ENCODE results near the gene KCNQ1.

KCNQ1 gene

DNA sequence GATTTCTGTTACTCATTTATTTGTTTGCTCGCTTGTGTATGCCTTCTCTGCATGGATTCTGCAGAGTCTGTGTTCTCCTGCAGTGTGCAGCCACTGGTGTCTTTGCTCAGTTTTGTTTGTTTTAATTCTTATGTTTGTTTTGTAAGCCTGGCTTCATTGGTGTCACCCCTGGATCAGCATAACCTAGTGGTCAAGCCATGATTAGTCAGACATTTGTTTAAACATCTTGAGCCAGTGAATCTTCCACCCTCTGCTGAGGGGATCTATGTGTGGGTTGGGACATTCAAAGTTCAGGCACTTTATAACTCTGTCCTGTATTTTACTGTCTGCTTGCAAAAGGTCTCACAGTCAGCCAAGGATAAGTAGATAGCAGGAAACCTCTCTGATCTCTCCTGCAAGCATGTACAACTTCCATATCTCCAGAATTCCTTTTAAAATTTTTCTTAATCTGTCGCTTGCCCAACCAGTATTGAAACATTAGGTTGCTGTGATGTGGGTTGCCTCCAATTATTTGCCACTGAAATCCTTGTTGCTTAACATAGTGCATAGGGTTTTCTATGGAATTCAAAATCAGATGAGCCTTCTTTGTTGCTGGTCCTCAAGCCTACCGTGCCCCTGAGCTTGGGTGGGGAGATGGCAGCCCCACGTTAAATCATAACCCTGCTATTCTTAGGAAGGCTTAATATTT lies 168.2 kb downstream of the KCNQ1 start:
- Histone ChIP-seq H3K4me1 (ENCODE audit: insufficient read depth, low read length, poor library complexity, severe bottlenecking) (no peaks in the 10 kb centered on the region), H3K27me3 (ENCODE audit: insufficient read depth, low read length, poor library complexity, severe bottlenecking) (no peaks in the 10 kb centered on the region), H3K9me2 (replicated peaks; ENCODE audit: low read depth, low read length) (no peaks in the 10 kb centered on the region), H3K9me3 (ENCODE audit: insufficient read depth, low read depth, low read length) (peaks cover 4% of the 10 kb centered on the region; the same call in 1 of the 2 replicates), H4K20me1 (ENCODE audit: insufficient read depth, low read length, poor library complexity, severe bottlenecking) (no peaks in the 10 kb centered on the region), H2AFZ (ENCODE audit: low read length) (no peak overlapping the region), H3F3A (ENCODE audit: low read depth) (no peaks in the 10 kb centered on the region), H3K4me3 (ENCODE audit: low read length, poor library complexity, severe bottlenecking) (no peak overlapping the region), H3K36me3 (ENCODE audit: insufficient read depth, low read length) (no peaks in the 10 kb centered on the region), H3K79me2 (ENCODE audit: insufficient read depth, low read length) (no peaks in the 10 kb centered on the region), H3K4me2 (ENCODE audit: low read depth, low read length, poor library complexity, severe bottlenecking) (no peak overlapping the region), H3K9ac (ENCODE audit: low read depth, low read length, poor library complexity, severe bottlenecking) (no peak overlapping the region)
- no peak for TF ChIP-seq EZH2phosphoT487 (IDR thresholded peaks at IDR 0.05; ENCODE audit: borderline replicate concordance)
- TF ChIP-seq, protein P1, sequence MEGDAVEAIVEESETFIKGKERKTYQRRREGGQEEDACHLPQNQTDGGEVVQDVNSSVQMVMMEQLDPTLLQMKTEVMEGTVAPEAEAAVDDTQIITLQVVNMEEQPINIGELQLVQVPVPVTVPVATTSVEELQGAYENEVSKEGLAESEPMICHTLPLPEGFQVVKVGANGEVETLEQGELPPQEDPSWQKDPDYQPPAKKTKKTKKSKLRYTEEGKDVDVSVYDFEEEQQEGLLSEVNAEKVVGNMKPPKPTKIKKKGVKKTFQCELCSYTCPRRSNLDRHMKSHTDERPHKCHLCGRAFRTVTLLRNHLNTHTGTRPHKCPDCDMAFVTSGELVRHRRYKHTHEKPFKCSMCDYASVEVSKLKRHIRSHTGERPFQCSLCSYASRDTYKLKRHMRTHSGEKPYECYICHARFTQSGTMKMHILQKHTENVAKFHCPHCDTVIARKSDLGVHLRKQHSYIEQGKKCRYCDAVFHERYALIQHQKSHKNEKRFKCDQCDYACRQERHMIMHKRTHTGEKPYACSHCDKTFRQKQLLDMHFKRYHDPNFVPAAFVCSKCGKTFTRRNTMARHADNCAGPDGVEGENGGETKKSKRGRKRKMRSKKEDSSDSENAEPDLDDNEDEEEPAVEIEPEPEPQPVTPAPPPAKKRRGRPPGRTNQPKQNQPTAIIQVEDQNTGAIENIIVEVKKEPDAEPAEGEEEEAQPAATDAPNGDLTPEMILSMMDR (conservative IDR thresholded peaks at IDR 0.05; ENCODE audit: low read length): no peak

DNA sequence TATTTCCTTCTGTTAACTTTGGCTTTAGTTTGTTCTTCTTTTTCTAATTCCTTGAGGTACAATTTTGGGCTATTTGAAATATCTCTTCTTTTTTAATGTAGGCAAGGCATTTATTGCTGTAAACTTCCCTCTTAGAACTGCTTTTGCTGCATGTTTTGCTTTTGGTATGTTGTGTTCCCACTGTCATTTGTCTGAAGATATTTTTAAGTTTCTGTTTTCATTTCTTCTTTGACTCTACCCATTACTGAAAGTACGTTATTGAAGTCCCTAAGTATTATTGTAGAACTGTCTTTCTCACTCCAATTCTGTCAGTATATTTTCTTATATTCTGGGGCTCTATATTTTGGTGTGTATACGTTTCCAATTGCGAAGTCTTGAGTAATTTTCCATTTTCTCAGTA lies 177.1 kb downstream of the KCNQ1 start:
- Histone ChIP-seq H3K4me1 (ENCODE audit: insufficient read depth, low read length, poor library complexity, severe bottlenecking) (peaks cover 14% of the 10 kb centered on the region), H3K9ac (ENCODE audit: low read depth, low read length, poor library complexity, severe bottlenecking) (no peak overlapping the region), H2AFZ (ENCODE audit: low read length) (no peak overlapping the region), H3K9me2 (replicated peaks; ENCODE audit: low read depth, low read length) (no peaks in the 10 kb centered on the region), H3K4me3 (ENCODE audit: low read length, poor library complexity, severe bottlenecking) (no peak overlapping the region), H3K36me3 (ENCODE audit: insufficient read depth, low read length) (no peaks in the 10 kb centered on the region), H3K79me2 (ENCODE audit: insufficient read depth, low read length) (no peaks in the 10 kb centered on the region), H4K20me1 (ENCODE audit: insufficient read depth, low read length, poor library complexity, severe bottlenecking) (no peaks in the 10 kb centered on the region), H3K9me3 (ENCODE audit: insufficient read depth, low read depth, low read length) (no peaks in the 10 kb centered on the region), H3F3A (ENCODE audit: low read depth) (no peaks in the 10 kb centered on the region), H3K27me3 (ENCODE audit: insufficient read depth, low read length, poor library complexity, severe bottlenecking) (no peaks in the 10 kb centered on the region), H3K4me2 (ENCODE audit: low read depth, low read length, poor library complexity, severe bottlenecking) (peak overlapping the region; percentile 4)
- TF ChIP-seq, protein P1 (conservative IDR thresholded peaks at IDR 0.05; ENCODE audit: low read length): no peak
- no peak for TF ChIP-seq EZH2phosphoT487 (IDR thresholded peaks at IDR 0.05; ENCODE audit: borderline replicate concordance)

DNA sequence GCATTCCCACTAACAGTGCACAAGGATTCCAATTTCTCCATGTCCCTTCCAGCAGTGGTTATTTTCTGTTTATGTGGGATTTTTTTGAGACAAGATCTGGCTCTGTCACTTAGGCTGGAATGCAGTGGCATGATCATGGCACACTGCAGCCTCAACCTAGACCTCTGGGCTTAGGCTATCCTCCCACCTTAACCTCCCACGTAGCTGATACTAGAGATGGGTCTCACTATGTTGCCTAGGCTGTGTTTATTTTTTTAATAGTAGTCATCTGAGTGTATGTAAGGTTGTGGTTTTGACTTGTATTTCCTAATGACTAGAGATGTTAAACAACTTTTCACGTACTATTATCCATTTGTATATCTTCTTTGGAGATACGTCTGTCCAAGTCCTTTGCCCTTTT lies 180.4 kb downstream of the KCNQ1 start:
- H3F3A ChIP-seq (ENCODE audit: low read depth): no peaks in the 10 kb centered on the region
- H3K4me3 ChIP-seq (ENCODE audit: low read length, poor library complexity, severe bottlenecking): no peak overlapping the region
- no peak overlapping the region for H3K4me2 ChIP-seq (ENCODE audit: low read depth, low read length, poor library complexity, severe bottlenecking)
- H3K27me3 ChIP-seq (ENCODE audit: insufficient read depth, low read length, poor library complexity, severe bottlenecking): no peaks in the 10 kb centered on the region
- H3K9me2 ChIP-seq (replicated peaks; ENCODE audit: low read depth, low read length): no peaks in the 10 kb centered on the region
- H3K79me2 ChIP-seq (ENCODE audit: insufficient read depth, low read length): no peaks in the 10 kb centered on the region
- H3K9me3 ChIP-seq (ENCODE audit: insufficient read depth, low read depth, low read length): peaks cover 5% of the 10 kb centered on the region; the same call in 1 of the 2 replicates
- peaks cover 14% of the 10 kb centered on the region for H3K4me1 ChIP-seq (ENCODE audit: insufficient read depth, low read length, poor library complexity, severe bottlenecking)
- H3K9ac ChIP-seq (ENCODE audit: low read depth, low read length, poor library complexity, severe bottlenecking): no peak overlapping the region
- H3K36me3 ChIP-seq (ENCODE audit: insufficient read depth, low read length): no peaks in the 10 kb centered on the region
- TF ChIP-seq, protein P1 (conservative IDR thresholded peaks at IDR 0.05; ENCODE audit: low read length): no peak
- no peak for TF ChIP-seq EZH2phosphoT487 (IDR thresholded peaks at IDR 0.05; ENCODE audit: borderline replicate concordance)
- no peak overlapping the region for H2AFZ ChIP-seq (ENCODE audit: low read length)
- no peaks in the 10 kb centered on the region for H4K20me1 ChIP-seq (ENCODE audit: insufficient read depth, low read length, poor library complexity, severe bottlenecking)

Measured in Loucy (cell line).